WTC11 (cell line): ENCODE measurements around the gene HOXD13. TPM values are rescaled to one million over a fixed set of nuclear protein-coding genes. Genes with fewer than 3 reads are reported as not detected.
A peak's percentile ranks its signal among the peaks of the same experiment; 100 is the strongest.

Experiments
- ATAC-seq: fragments of 200-7000 bp; cut with Tn5 transposase; 2 replicates; pipeline ENCODE4 v1.10.0; 2021; ENCODE audit warnings: mild to moderate bottlenecking, moderate library complexity
- CTCF ChIA-PET: fragments of 300-600 bp; sonication (Branson Sonifier 250); formaldehyde crosslinking; loops from one replicate; lab custom pipeline; 2021; ENCODE audit warnings: antibody characterized with exemption; lab: Charles Lee
- POLR2A ChIA-PET: fragments of 350-600 bp; sonication (Branson Sonifier 250); formaldehyde crosslinking; loops from one replicate; lab custom pipeline; 2021; ENCODE audit warnings: antibody characterized with exemption; lab: Charles Lee
- DNase-seq: peaks from one replicate; pipeline ENCODE4 v3.0.0; 2021; ENCODE audit warnings: low spot score
- H3K27ac Mint-ChIP-seq: 2 replicates; pipeline ENCODE4 v1.8.0; 2021; ENCODE audit warnings: mixed read lengths
- H3K27me3 Mint-ChIP-seq: 2 replicates; pipeline ENCODE4 v1.8.0; 2021; ENCODE audit warnings: low read depth, mild to moderate bottlenecking, moderate library complexity, mixed read lengths
- H3K36me3 Mint-ChIP-seq: 2 replicates; pipeline ENCODE4 v1.8.0; 2021; ENCODE audit warnings: mixed read lengths
- H3K4me1 Mint-ChIP-seq: 2 replicates; pipeline ENCODE4 v1.8.0; 2022; ENCODE audit warnings: mixed read lengths
- H3K4me3 Mint-ChIP-seq: 2 replicates; pipeline ENCODE4 v1.8.0; 2021; ENCODE audit warnings: mild to moderate bottlenecking, moderate library complexity, mixed read lengths
- H3K9me3 Mint-ChIP-seq: 2 replicates; pipeline ENCODE4 v1.8.0; 2021; ENCODE audit warnings: mixed read lengths
- CBFB ChIP-seq: sonication (generic); formaldehyde crosslinking; IDR thresholded peaks from 2 replicates; pipeline ENCODE4 v1.8.1; 2022; ENCODE audit warnings: mild to moderate bottlenecking, low read depth, missing genetic modification reagents
- E2F1 ChIP-seq: sonication (generic); formaldehyde crosslinking; IDR thresholded peaks from 2 replicates; pipeline ENCODE4 v1.8.0; 2022; ENCODE audit warnings: mild to moderate bottlenecking, missing genetic modification reagents
- ESRRA ChIP-seq: sonication (generic); formaldehyde crosslinking; IDR thresholded peaks from 2 replicates; pipeline ENCODE4 v1.8.1; 2022; ENCODE audit warnings: mild to moderate bottlenecking, missing genetic modification reagents, borderline replicate concordance
- IRF1 ChIP-seq: sonication (generic); formaldehyde crosslinking; IDR thresholded peaks from 2 replicates; pipeline ENCODE4 v1.8.0; 2023; ENCODE audit warnings: missing genetic modification reagents
- JAZF1 ChIP-seq: fragments of 250-450 bp; sonication (Bioruptor Pico); IDR thresholded peaks from 2 replicates; pipeline ENCODE4 v1.9.0; 2021; ENCODE audit warnings: moderate library complexity, mild to moderate bottlenecking, inconsistent platforms
- MYBL2 ChIP-seq: sonication (generic); formaldehyde crosslinking; IDR thresholded peaks from 2 replicates; pipeline ENCODE4 v1.8.1; 2023; ENCODE audit warnings: mild to moderate bottlenecking, moderate library complexity, missing genetic modification reagents
- PRDM15 ChIP-seq: sonication (generic); formaldehyde crosslinking; IDR thresholded peaks from 2 replicates; pipeline ENCODE4 v1.8.0; 2022; ENCODE audit warnings: missing genetic modification reagents
- SMAD3 ChIP-seq: sonication (generic); formaldehyde crosslinking; IDR thresholded peaks from 2 replicates; pipeline ENCODE4 v1.8.0; 2022; ENCODE audit warnings: missing genetic modification reagents, mild to moderate bottlenecking, borderline replicate concordance
- SOX15 ChIP-seq: fragments of 250-450 bp; sonication (Bioruptor Pico); IDR thresholded peaks from 2 replicates; pipeline ENCODE4 v1.9.0; 2021; ENCODE audit warnings: mild to moderate bottlenecking
- TEAD4 ChIP-seq: sonication (generic); formaldehyde crosslinking; IDR thresholded peaks from 2 replicates; pipeline ENCODE4 v1.8.0; 2022; ENCODE audit warnings: mild to moderate bottlenecking, missing genetic modification reagents
- ZNF263 ChIP-seq: sonication (generic); formaldehyde crosslinking; IDR thresholded peaks from 2 replicates; pipeline ENCODE4 v1.8.1; 2022; ENCODE audit warnings: low read depth, mild to moderate bottlenecking, moderate library complexity, missing genetic modification reagents
- ZNF317 ChIP-seq: sonication (generic); formaldehyde crosslinking; IDR thresholded peaks from 2 replicates; pipeline ENCODE4 v1.8.1; 2023; ENCODE audit warnings: low read depth, mild to moderate bottlenecking, moderate library complexity, missing genetic modification reagents, borderline replicate concordance
- total RNA-seq: library from RNA; stranded (reverse); gene quantifications from 3 replicates; pipeline ENCODE4 v1.2.3, GENCODE V29; 2021
- TF ChIP-seq, protein P1 (sequence below): sonication (generic); formaldehyde crosslinking; IDR thresholded peaks from 2 replicates; pipeline ENCODE4 v1.8.1; 2023; ENCODE audit warnings: mild to moderate bottlenecking, missing genetic modification reagents
- TF ChIP-seq, protein P2 (sequence below): sonication (generic); formaldehyde crosslinking; IDR thresholded peaks from 2 replicates; pipeline ENCODE4 v1.8.0; 2023; ENCODE audit warnings: missing genetic modification reagents, mild to moderate bottlenecking, borderline replicate concordance
- TF ChIP-seq, protein P3 (sequence below): fragments of 250-450 bp; sonication (Bioruptor Pico); IDR thresholded peaks from 2 replicates; pipeline ENCODE4 v1.9.0; 2021; ENCODE audit warnings: mild to moderate bottlenecking

The HOXD13 gene
- total RNA-seq, 1 experiment from 2014 or later = not detected

GRCh38 chr2:176082525-176082823 is 10.0 kb upstream of the HOXD13 start (continued):
- TF ChIP-seq, protein P1, sequence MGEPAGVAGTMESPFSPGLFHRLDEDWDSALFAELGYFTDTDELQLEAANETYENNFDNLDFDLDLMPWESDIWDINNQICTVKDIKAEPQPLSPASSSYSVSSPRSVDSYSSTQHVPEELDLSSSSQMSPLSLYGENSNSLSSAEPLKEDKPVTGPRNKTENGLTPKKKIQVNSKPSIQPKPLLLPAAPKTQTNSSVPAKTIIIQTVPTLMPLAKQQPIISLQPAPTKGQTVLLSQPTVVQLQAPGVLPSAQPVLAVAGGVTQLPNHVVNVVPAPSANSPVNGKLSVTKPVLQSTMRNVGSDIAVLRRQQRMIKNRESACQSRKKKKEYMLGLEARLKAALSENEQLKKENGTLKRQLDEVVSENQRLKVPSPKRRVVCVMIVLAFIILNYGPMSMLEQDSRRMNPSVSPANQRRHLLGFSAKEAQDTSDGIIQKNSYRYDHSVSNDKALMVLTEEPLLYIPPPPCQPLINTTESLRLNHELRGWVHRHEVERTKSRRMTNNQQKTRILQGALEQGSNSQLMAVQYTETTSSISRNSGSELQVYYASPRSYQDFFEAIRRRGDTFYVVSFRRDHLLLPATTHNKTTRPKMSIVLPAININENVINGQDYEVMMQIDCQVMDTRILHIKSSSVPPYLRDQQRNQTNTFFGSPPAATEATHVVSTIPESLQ = no peak
- TF ChIP-seq SMAD3 (no peak), JAZF1 (CRISPR knock-in tag) (no peak), ESRRA (no peak), TEAD4 (CRISPR knock-in tag) (no peak), ZNF263 (CRISPR knock-in tag) (no peak), E2F1 (CRISPR knock-in tag) (no peak), IRF1 (CRISPR knock-in tag) (no peak), CBFB (CRISPR knock-in tag) (no peak), ZNF317 (CRISPR knock-in tag) (no peak), MYBL2 (no peak), SOX15 (CRISPR knock-in tag) (no peak)
- TF ChIP-seq, protein P2, sequence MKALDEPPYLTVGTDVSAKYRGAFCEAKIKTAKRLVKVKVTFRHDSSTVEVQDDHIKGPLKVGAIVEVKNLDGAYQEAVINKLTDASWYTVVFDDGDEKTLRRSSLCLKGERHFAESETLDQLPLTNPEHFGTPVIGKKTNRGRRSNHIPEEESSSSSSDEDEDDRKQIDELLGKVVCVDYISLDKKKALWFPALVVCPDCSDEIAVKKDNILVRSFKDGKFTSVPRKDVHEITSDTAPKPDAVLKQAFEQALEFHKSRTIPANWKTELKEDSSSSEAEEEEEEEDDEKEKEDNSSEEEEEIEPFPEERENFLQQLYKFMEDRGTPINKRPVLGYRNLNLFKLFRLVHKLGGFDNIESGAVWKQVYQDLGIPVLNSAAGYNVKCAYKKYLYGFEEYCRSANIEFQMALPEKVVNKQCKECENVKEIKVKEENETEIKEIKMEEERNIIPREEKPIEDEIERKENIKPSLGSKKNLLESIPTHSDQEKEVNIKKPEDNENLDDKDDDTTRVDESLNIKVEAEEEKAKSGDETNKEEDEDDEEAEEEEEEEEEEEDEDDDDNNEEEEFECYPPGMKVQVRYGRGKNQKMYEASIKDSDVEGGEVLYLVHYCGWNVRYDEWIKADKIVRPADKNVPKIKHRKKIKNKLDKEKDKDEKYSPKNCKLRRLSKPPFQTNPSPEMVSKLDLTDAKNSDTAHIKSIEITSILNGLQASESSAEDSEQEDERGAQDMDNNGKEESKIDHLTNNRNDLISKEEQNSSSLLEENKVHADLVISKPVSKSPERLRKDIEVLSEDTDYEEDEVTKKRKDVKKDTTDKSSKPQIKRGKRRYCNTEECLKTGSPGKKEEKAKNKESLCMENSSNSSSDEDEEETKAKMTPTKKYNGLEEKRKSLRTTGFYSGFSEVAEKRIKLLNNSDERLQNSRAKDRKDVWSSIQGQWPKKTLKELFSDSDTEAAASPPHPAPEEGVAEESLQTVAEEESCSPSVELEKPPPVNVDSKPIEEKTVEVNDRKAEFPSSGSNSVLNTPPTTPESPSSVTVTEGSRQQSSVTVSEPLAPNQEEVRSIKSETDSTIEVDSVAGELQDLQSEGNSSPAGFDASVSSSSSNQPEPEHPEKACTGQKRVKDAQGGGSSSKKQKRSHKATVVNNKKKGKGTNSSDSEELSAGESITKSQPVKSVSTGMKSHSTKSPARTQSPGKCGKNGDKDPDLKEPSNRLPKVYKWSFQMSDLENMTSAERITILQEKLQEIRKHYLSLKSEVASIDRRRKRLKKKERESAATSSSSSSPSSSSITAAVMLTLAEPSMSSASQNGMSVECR (CRISPR knock-in tag) = no peak

- Mint-ChIP-seq H3K36me3 (peaks cover 3% of the 10 kb centered on the region; the same call in 1 of the 2 replicates), H3K4me3 (peak overlapping the region; percentile 46), H3K9me3 (no peaks in the 10 kb centered on the region), H3K27ac (no peak overlapping the region), H3K4me1 (peaks cover 56% of the 10 kb centered on the region), H3K27me3 (peaks cover 98% of the 10 kb centered on the region)
- ATAC-seq (peak; percentile 2), DNase-seq (peak; percentile 65)
- TF ChIP-seq PRDM15 = peak; percentile 43; the same call in 1 of the 2 replicates
- TF ChIP-seq, protein P3, sequence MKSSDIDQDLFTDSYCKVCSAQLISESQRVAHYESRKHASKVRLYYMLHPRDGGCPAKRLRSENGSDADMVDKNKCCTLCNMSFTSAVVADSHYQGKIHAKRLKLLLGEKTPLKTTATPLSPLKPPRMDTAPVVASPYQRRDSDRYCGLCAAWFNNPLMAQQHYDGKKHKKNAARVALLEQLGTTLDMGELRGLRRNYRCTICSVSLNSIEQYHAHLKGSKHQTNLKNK (CRISPR knock-in tag) = no peak
- ChIA-PET CTCF (interaction anchor here (0.5 to 4.6 kb wide), 5 partner anchors 14 to 1370 kb away, joined by 3 to 56 read pairs (median 3); partner anchors contain the start of gene LNPK), POLR2A (no interaction called here)
Measured at GRCh38 chr2:176082824-176083751, 9.4 kb upstream of the HOXD13 start.
